ENCODE results near the gene HSFX4.
"Not testable (repeated sequence)": the region's sequence is repeated elsewhere in the genome, so short reads cannot be mapped to it uniquely, and the experiment has no call there.

- TF ChIP-seq, protein P1, sequence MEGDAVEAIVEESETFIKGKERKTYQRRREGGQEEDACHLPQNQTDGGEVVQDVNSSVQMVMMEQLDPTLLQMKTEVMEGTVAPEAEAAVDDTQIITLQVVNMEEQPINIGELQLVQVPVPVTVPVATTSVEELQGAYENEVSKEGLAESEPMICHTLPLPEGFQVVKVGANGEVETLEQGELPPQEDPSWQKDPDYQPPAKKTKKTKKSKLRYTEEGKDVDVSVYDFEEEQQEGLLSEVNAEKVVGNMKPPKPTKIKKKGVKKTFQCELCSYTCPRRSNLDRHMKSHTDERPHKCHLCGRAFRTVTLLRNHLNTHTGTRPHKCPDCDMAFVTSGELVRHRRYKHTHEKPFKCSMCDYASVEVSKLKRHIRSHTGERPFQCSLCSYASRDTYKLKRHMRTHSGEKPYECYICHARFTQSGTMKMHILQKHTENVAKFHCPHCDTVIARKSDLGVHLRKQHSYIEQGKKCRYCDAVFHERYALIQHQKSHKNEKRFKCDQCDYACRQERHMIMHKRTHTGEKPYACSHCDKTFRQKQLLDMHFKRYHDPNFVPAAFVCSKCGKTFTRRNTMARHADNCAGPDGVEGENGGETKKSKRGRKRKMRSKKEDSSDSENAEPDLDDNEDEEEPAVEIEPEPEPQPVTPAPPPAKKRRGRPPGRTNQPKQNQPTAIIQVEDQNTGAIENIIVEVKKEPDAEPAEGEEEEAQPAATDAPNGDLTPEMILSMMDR (IDR thresholded peaks at IDR 0.05): not testable (repeated sequence)
- not testable (repeated sequence) for TF ChIP-seq POLR2A (IDR thresholded peaks at IDR 0.05)
Observed at GRCh38 chrX:149929400-149929799, at the start of gene HSFX4.
